GM08714 (cell line): ENCODE data around the gene PEAR1.
A peak's percentile ranks its signal among the peaks of the same experiment; 100 is the strongest.

Experiments
- H3K4me3 ChIP-seq: fragments of 200-500 bp; sonication (Bioruptor generic); 2 replicates; pipeline ENCODE4 v1.5.1; 2014; ENCODE audit warnings: mild to moderate bottlenecking, low read length, inconsistent platforms
- ZNF274 ChIP-seq: IDR thresholded peaks from 2 replicates; pipeline ENCODE4 v1.6.1; 2012; ENCODE audit warnings: mild to moderate bottlenecking, low read depth, low read length

PEAR1 gene

GRCh38 chr1:156853761-156854160 lies 39.8 kb upstream of the PEAR1 start:
- no peak for TF ChIP-seq ZNF274
- H3K4me3 ChIP-seq: no peak overlapping the region

GRCh38 chr1:156854634-156855033 lies 38.9 kb upstream of the PEAR1 start:
- no peak overlapping the region for H3K4me3 ChIP-seq
- no peak for TF ChIP-seq ZNF274

- no peak for TF ChIP-seq ZNF274
- H3K4me3 ChIP-seq: no peak overlapping the region
Observed at GRCh38 chr1:156856282-156856785, 37.2 kb upstream of the PEAR1 start.

GRCh38 chr1:156857532-156857931 lies 36.0 kb upstream of the PEAR1 start:
- no peak overlapping the region for H3K4me3 ChIP-seq
- TF ChIP-seq ZNF274: no peak

- no peak for TF ChIP-seq ZNF274
- H3K4me3 ChIP-seq: no peak overlapping the region
Observed at GRCh38 chr1:156858555-156858956, 35.0 kb upstream of the PEAR1 start.

- no peak for TF ChIP-seq ZNF274
- peak within 1 kb of the TSS; percentile 11; the same call in 1 of the 2 replicates for H3K4me3 ChIP-seq
Observed at GRCh38 chr1:156858959-156859522, 34.5 kb upstream of the PEAR1 start, which contains the start of gene INSRR. TSS of gene INSRR (minus strand) at chr1:156859117. CDS start at chr1:156858621, 496 bp downstream.

- peak overlapping the region; percentile 11; the same call in 1 of the 2 replicates for H3K4me3 ChIP-seq
- TF ChIP-seq ZNF274: no peak
Observed at GRCh38 chr1:156859523-156860112, 33.9 kb upstream of the PEAR1 start.

- peak overlapping the region; percentile 11; the same call in 1 of the 2 replicates for H3K4me3 ChIP-seq
- TF ChIP-seq ZNF274: no peak
Observed at GRCh38 chr1:156860113-156860627, 33.3 kb upstream of the PEAR1 start.

- no peak for TF ChIP-seq ZNF274
- peak within 1 kb of the TSS; percentile 11; the same call in 1 of the 2 replicates for H3K4me3 ChIP-seq
Observed at GRCh38 chr1:156860628-156861423, 32.7 kb upstream of the PEAR1 start, which contains the start of gene NTRK1. TSS of gene NTRK1 (plus strand) at chr1:156860865. CDS start at chr1:156860935, 70 bp downstream.

GRCh38 chr1:156862584-156862983 lies 30.9 kb upstream of the PEAR1 start:
- no peak overlapping the region for H3K4me3 ChIP-seq
- no peak for TF ChIP-seq ZNF274

GRCh38 chr1:156862997-156863599 lies 30.4 kb upstream of the PEAR1 start:
- no peak overlapping the region for H3K4me3 ChIP-seq
- no peak for TF ChIP-seq ZNF274

GRCh38 chr1:156863631-156864030 lies 29.9 kb upstream of the PEAR1 start:
- no peak overlapping the region for H3K4me3 ChIP-seq
- no peak for TF ChIP-seq ZNF274

- TF ChIP-seq ZNF274: no peak
- no peak overlapping the region for H3K4me3 ChIP-seq
Observed at GRCh38 chr1:156864796-156865195, 28.7 kb upstream of the PEAR1 start.

- no peak overlapping the region for H3K4me3 ChIP-seq
- no peak for TF ChIP-seq ZNF274
Observed at GRCh38 chr1:156865258-156865657, 28.3 kb upstream of the PEAR1 start.
